ENCODE results near the gene EMC1. TPM values are rescaled to one million over a fixed set of nuclear protein-coding genes. Genes with fewer than 3 reads are reported as not detected.
"Not testable (repeated sequence)": the region's sequence is repeated elsewhere in the genome, so short reads cannot be mapped to it uniquely, and the experiment has no call there.

EMC1 gene
- total RNA-seq, 1 experiment from 2014 or later: 40.7 TPM

DNA sequence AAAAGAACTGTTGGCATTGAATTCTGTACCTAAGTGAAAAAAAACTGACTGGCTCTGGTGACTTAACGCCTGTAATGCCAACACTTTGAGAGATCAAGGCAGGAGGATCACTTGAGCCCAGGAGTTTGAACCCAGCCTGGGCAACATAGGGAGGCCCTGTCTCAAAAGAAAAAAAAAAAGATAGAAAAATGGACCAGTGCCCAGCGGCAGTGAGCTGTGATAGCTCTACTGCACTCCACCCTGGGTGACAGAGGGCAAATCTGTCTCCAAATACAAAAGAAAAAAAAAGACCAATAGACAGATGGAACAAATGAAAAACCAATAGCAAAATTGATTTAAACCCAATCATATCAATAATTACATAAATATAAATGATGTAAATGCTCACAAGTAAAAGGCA lies 37.9 kb upstream of the EMC1 start:
- no peak overlapping the region for H3K4me2 ChIP-seq
- no peaks in the 10 kb centered on the region for H3K27me3 ChIP-seq (ENCODE audit: insufficient read depth, low read depth)
- H3K9me3 ChIP-seq (ENCODE audit: insufficient read depth, low read depth): no peaks in the 10 kb centered on the region
- no peak overlapping the region for H3K27ac ChIP-seq
- TF ChIP-seq, protein P1, sequence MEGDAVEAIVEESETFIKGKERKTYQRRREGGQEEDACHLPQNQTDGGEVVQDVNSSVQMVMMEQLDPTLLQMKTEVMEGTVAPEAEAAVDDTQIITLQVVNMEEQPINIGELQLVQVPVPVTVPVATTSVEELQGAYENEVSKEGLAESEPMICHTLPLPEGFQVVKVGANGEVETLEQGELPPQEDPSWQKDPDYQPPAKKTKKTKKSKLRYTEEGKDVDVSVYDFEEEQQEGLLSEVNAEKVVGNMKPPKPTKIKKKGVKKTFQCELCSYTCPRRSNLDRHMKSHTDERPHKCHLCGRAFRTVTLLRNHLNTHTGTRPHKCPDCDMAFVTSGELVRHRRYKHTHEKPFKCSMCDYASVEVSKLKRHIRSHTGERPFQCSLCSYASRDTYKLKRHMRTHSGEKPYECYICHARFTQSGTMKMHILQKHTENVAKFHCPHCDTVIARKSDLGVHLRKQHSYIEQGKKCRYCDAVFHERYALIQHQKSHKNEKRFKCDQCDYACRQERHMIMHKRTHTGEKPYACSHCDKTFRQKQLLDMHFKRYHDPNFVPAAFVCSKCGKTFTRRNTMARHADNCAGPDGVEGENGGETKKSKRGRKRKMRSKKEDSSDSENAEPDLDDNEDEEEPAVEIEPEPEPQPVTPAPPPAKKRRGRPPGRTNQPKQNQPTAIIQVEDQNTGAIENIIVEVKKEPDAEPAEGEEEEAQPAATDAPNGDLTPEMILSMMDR (conservative IDR thresholded peaks at IDR 0.05): no peak
- no peak for TF ChIP-seq EZH2 (IDR thresholded peaks at IDR 0.05; ENCODE audit: low read depth)
- DNase-seq: no peak
- no peak overlapping the region for H3K4me3 ChIP-seq
- no peaks in the 10 kb centered on the region for H3F3A ChIP-seq (ENCODE audit: insufficient read depth, low read depth)
- no peaks in the 10 kb centered on the region for H3K9me2 ChIP-seq (ENCODE audit: insufficient read depth)
- no peaks in the 10 kb centered on the region for H3K79me2 ChIP-seq (ENCODE audit: low read depth)
- no peak overlapping the region for H2AFZ ChIP-seq
- intact Hi-C loops (cut with micrococcal nuclease; ENCODE audit: unreplicated experiment): no loop called here
- no peaks in the 10 kb centered on the region for H4K20me1 ChIP-seq (ENCODE audit: insufficient read depth)
- ChIA-PET POLR2A (ENCODE audit: unreplicated experiment) (no interaction called here), CTCF (no interaction called here)
- no peaks in the 10 kb centered on the region for H3K4me1 ChIP-seq (replicated peaks; ENCODE audit: insufficient read depth)
- no TSS peak for BruUV-seq (replicated peaks)
- H3K36me3 ChIP-seq (ENCODE audit: low read depth): no peaks in the 10 kb centered on the region

DNA sequence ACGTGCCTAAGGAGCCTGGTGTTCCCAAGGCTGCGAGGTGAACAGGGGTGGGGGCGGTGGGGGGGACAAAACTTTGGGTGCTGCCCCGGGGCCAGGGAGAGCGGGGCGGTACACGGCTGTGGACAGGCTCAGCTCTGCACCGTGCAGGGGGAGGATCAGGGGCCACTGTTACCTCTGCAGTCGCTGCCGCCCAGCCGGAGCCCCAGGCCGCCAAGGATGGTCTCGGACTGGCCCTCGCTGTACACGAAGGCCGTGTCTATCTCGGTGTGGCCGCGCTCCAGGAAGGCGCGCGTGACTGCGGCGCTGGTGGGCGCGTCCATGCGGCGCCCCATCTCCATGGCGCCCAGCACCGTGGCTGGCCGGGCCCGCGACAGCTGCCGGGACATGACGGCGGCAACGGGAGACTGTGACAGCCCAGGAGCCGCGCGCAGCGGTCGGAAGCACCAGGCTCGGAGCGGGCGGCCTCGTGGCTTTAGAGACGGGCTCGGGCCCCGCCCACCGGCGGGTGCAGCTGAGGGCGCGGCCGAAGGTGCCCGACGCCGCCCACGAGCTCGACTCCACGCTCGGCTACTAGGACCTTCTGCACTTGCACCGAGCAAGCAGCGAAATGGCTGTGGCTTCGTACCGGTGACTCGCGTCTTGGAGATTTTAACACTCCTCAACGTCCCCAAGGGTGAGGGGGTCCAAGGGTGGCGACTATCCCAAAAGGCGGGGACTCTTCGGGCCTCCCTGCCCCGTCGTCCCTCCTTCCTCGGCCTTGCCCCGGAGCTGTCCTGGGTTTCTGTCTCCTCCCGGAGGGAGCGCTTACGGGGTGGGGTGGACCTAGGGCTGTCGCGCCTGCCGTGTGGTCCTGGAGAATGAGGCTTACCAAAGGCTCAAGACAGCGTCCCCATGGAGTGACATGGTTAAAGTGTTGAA lies 37.3 kb upstream of the EMC1 start, which contains the start of gene AKR7A3:
Gene AKR7A3 (minus strand): TSS at position 447 of the 918 bp plus-strand sequence. CDS start 61 bp downstream, at position 386.
- H3K36me3 ChIP-seq (ENCODE audit: low read depth); POLR2A ChIA-PET (ENCODE audit: unreplicated experiment); CTCF ChIA-PET; H3K4me2 ChIP-seq; H3F3A ChIP-seq (ENCODE audit: insufficient read depth, low read depth); H3K27me3 ChIP-seq (ENCODE audit: insufficient read depth, low read depth); DNase-seq; intact Hi-C loops (cut with micrococcal nuclease; ENCODE audit: unreplicated experiment); H3K27ac ChIP-seq; H4K20me1 ChIP-seq (ENCODE audit: insufficient read depth); H3K4me3 ChIP-seq; H2AFZ ChIP-seq; H3K4me1 ChIP-seq (replicated peaks; ENCODE audit: insufficient read depth); H3K79me2 ChIP-seq (ENCODE audit: low read depth); BruUV-seq (replicated peaks); H3K9me3 ChIP-seq (ENCODE audit: insufficient read depth, low read depth); H3K9me2 ChIP-seq (ENCODE audit: insufficient read depth): not testable (repeated sequence)

DNA sequence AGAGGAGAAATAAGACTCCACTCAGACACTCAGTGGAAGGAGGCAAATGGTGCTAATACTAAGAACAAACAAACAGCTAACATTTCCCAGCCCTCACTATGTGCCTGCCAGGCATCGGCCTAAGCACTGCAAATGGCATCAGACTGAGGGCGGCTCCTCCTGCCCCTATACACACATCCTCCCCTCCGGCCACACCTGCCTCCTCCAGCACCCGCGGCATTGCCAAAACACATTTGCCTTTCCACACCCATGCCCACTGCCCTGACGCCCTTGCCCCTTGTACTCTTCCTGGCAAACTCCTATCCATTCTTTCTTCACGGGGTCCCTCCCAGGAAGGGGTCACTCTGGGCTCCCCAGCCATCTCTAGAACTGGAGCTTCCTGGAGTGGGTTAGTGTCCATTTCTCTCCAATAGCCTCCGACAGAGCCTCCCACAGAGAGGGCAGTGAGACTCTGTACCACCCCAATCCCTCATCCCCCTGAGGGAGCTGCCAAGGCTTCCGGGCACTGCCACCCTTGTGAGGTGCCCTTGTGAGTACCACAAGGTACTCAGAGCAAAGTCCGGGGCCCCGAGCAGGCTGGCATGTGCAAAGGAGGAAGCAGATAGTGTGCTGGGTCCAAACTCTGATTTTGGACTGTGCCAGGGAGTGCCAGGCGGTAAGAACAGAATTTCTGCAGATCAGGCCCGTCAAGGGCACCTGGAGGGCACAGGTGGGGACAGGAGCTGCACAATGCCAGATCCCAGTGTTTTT lies 36.3 kb upstream of the EMC1 start:
- no peaks in the 10 kb centered on the region for H3F3A ChIP-seq (ENCODE audit: insufficient read depth, low read depth)
- no peak overlapping the region for H3K4me2 ChIP-seq
- no peak overlapping the region for H3K27ac ChIP-seq
- no peaks in the 10 kb centered on the region for H3K36me3 ChIP-seq (ENCODE audit: low read depth)
- H3K79me2 ChIP-seq (ENCODE audit: low read depth): no peaks in the 10 kb centered on the region
- no TSS peak for BruUV-seq (replicated peaks)
- no peaks in the 10 kb centered on the region for H3K9me3 ChIP-seq (ENCODE audit: insufficient read depth, low read depth)
- H3K4me3 ChIP-seq: no peak overlapping the region
- POLR2A ChIA-PET (ENCODE audit: unreplicated experiment): no interaction called here
- no peaks in the 10 kb centered on the region for H3K9me2 ChIP-seq (ENCODE audit: insufficient read depth)
- no peak overlapping the region for H2AFZ ChIP-seq
- H3K27me3 ChIP-seq (ENCODE audit: insufficient read depth, low read depth): no peaks in the 10 kb centered on the region
- CTCF ChIA-PET: no interaction called here
- DNase-seq: no peak
- TF ChIP-seq, protein P1 (conservative IDR thresholded peaks at IDR 0.05): no peak
- TF ChIP-seq EZH2 (IDR thresholded peaks at IDR 0.05; ENCODE audit: low read depth): no peak
- intact Hi-C loops (cut with micrococcal nuclease; ENCODE audit: unreplicated experiment): no loop called here
- H4K20me1 ChIP-seq (ENCODE audit: insufficient read depth): no peaks in the 10 kb centered on the region
- no peaks in the 10 kb centered on the region for H3K4me1 ChIP-seq (replicated peaks; ENCODE audit: insufficient read depth)

DNA sequence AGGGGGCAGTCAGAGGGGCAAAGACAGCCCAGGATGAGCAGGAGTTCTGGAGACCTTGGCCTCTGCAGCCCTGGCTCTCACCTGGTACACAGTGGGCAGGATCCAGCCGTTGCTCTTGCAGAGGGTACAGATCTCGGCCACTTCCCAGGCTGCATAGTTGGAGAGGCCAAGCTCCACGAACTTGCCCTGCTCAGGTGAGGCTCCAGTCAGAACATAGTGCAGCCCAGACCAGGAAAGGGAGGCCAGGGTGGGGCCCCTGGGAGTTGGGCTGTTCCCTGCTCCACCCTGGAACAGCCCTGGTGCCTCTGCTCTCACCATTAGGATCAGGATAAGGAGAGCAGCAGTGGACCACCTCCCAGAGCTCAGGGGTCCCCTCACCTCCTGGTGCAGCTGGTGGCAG lies 34.5 kb upstream of the EMC1 start:
- H3K4me1 ChIP-seq (replicated peaks; ENCODE audit: insufficient read depth); CTCF ChIA-PET; H3K4me2 ChIP-seq; H3F3A ChIP-seq (ENCODE audit: insufficient read depth, low read depth); H2AFZ ChIP-seq; H3K79me2 ChIP-seq (ENCODE audit: low read depth); H3K27ac ChIP-seq; DNase-seq; H3K27me3 ChIP-seq (ENCODE audit: insufficient read depth, low read depth); H3K36me3 ChIP-seq (ENCODE audit: low read depth); intact Hi-C loops (cut with micrococcal nuclease; ENCODE audit: unreplicated experiment); POLR2A ChIA-PET (ENCODE audit: unreplicated experiment); H3K4me3 ChIP-seq; H3K9me3 ChIP-seq (ENCODE audit: insufficient read depth, low read depth); H4K20me1 ChIP-seq (ENCODE audit: insufficient read depth); H3K9me2 ChIP-seq (ENCODE audit: insufficient read depth); BruUV-seq (replicated peaks): not testable (repeated sequence)

DNA sequence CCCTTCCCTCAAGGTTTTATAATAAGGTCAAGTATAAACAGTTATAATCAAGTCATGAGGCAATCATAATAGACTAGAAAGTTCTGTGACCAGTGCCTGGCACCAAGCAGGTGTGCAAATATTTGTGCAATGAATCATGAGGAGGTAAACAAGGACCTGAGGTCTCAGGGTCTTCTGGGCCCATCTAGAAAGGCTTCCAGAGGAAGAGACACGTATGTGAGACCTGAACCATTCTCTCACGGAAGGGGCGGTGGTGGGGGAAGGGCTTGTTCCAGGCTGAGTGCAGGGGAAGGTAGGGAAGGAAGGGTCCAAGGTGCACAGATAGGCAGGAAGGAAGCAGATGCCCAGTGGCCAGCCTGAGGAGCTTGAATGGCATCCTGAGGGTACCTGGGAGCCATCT lies 34.0 kb upstream of the EMC1 start:
- H3K79me2 ChIP-seq (ENCODE audit: low read depth); BruUV-seq (replicated peaks); H3K4me3 ChIP-seq; H3K9me2 ChIP-seq (ENCODE audit: insufficient read depth); H3K4me2 ChIP-seq; CTCF ChIA-PET; H3K4me1 ChIP-seq (replicated peaks; ENCODE audit: insufficient read depth); intact Hi-C loops (cut with micrococcal nuclease; ENCODE audit: unreplicated experiment); H3F3A ChIP-seq (ENCODE audit: insufficient read depth, low read depth); H3K27me3 ChIP-seq (ENCODE audit: insufficient read depth, low read depth); H2AFZ ChIP-seq; H3K9me3 ChIP-seq (ENCODE audit: insufficient read depth, low read depth); H3K36me3 ChIP-seq (ENCODE audit: low read depth); DNase-seq; POLR2A ChIA-PET (ENCODE audit: unreplicated experiment); H3K27ac ChIP-seq; H4K20me1 ChIP-seq (ENCODE audit: insufficient read depth): not testable (repeated sequence)
